Measurements from ENCODE around the gene UPK3BL2.
"Not testable (repeated sequence)": the region's sequence is repeated elsewhere in the genome, so short reads cannot be mapped to it uniquely, and the experiment has no call there.

The UPK3BL2 gene

GRCh38 chr7:102505298-102506185, 38.0 kb downstream of the UPK3BL2 start:
- DNase-seq (ENCODE audit: extremely low spot score); CTCF ChIA-PET; POLR2A ChIA-PET: not testable (repeated sequence)

GRCh38 chr7:102503141-102503540, 40.4 kb downstream of the UPK3BL2 start:
- DNase-seq (ENCODE audit: extremely low spot score); CTCF ChIA-PET; POLR2A ChIA-PET: not testable (repeated sequence)

DNA sequence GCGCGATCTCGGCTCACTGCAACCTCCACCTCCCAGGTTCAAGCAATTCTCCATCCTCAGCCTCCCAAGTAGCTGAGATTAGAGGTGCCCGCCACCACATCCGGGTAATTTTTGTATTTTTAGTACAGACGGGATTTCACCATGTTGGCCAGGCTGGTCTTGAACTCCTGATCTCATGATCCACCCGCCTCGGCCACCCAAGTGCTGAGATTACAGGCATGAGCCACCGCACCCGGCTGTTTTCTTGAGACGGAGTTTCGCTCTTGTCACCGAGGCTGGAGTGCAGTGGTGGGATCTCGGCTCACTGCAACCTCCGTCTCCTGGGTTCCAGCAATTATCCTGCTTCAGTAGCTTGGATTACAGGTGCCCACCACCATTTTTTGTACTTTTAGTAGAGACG, 45.2 kb downstream of the UPK3BL2 start:
- CTCF ChIA-PET; POLR2A ChIA-PET; DNase-seq (ENCODE audit: extremely low spot score): not testable (repeated sequence)

GRCh38 chr7:102497308-102497707, 46.2 kb downstream of the UPK3BL2 start:
- DNase-seq (ENCODE audit: extremely low spot score); CTCF ChIA-PET; POLR2A ChIA-PET: not testable (repeated sequence)

DNA sequence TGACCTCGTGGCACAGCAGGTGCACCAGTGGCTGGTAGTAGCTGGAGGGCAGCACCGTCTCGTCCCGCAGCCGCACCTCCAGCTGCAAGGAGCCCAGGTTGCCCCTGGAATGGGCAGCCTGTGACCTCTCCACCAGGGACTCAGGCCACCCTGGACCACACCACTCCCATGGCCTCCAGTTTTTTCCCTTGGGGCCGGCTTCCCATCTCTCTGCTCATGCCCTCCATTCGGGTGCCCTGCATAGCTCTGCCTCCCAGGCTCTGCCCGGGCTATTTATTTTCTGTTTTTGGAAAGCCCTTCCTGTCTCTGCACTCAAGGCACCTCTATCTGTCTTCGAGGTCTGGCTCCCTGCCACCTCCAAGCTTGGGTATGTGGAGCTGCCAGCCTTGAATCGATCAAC, 46.6 kb downstream of the UPK3BL2 start:
- DNase-seq (ENCODE audit: extremely low spot score); POLR2A ChIA-PET; CTCF ChIA-PET: not testable (repeated sequence)

- POLR2A ChIA-PET; DNase-seq (ENCODE audit: extremely low spot score); CTCF ChIA-PET: not testable (repeated sequence)
Observed at GRCh38 chr7:102494473-102495149, 48.9 kb downstream of the UPK3BL2 start.

GRCh38 chr7:102494026-102494425, 49.5 kb downstream of the UPK3BL2 start:
- CTCF ChIA-PET, POLR2A ChIA-PET: not testable (repeated sequence)

GRCh38 chr7:102493220-102493935, 50.1 kb downstream of the UPK3BL2 start:
- POLR2A ChIA-PET; DNase-seq (ENCODE audit: extremely low spot score); CTCF ChIA-PET: not testable (repeated sequence)

More at GRCh38 chr7:102494026-102494425, 49.5 kb downstream of the UPK3BL2 start:
- not testable (repeated sequence) for DNase-seq (ENCODE audit: extremely low spot score)

DNA sequence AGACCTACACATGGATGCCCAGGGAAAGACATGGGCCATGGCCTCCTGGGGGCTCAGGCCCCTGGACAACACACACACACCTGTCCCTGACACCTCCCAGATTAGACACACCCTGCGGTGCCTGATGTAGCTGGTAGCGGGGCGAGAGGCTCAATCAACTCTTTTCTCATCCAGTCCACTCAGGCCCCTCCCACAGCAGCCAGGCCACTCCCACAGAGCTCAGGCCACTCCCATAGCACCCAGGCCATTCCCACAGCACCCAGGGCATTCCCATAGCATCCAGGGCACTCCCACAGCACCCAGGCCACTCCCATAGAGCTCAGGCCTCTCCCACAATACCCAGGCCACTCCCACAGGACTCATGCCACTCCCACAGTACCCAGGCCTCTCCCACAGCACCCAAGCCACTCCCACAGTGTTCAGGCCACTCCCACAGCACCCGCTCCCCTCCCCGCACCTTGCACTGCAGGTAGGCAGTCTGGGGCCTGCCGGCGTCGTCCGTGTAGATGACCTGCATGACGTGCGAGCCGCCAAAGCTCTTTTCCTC, 52.9 kb downstream of the UPK3BL2 start:
- CTCF ChIA-PET; DNase-seq (ENCODE audit: extremely low spot score); POLR2A ChIA-PET: not testable (repeated sequence)
